SK-N-SH (cell line): ENCODE data around the gene ZNG1C. TPM values are rescaled to one million over a fixed set of nuclear protein-coding genes. Genes with fewer than 3 reads are reported as not detected.
"Not testable (repeated sequence)": the region's sequence is repeated elsewhere in the genome, so short reads cannot be mapped to it uniquely, and the experiment has no call there.

Experiments used
- CTCF ChIA-PET: fragments of 300-600, 350-600 bp; formaldehyde crosslinking; extraction: SDS; loops from one replicate; lab custom pipeline; 2021; lab: Yijun Ruan, JAX
- POLR2A ChIA-PET: fragments of 350-600 bp; sonication (Branson Sonifier 250); formaldehyde crosslinking; extraction: SDS; loops from one replicate; lab custom pipeline; 2020; ENCODE audit warnings: antibody characterized with exemption, inconsistent platforms; lab: Yijun Ruan, JAX
- DNase-seq: peaks from one replicate; pipeline ENCODE4 v3.0.0; 2012
- H2AFZ ChIP-seq: fragments of 200-600 bp; sonication (generic); 2 replicates; pipeline ENCODE4 v1.8.1; 2016; ENCODE audit warnings: antibody characterized with exemption, mild to moderate bottlenecking, low read depth
- H3F3A ChIP-seq: fragments of 200-600 bp; sonication (generic); replicated peaks from 2 replicates; pipeline ENCODE3; 2016; ENCODE audit warnings: antibody characterized with exemption, mild to moderate bottlenecking; ENCODE audit not compliant: insufficient read depth
- H3K27ac ChIP-seq, 2 experiments: fragments of 200-500 bp in 1 of 2; fragments of 200-600 bp in 1 of 2; sonication (Bioruptor generic) in 1 of 2; sonication (generic), shearing (Covaris generic) in 1 of 2; 2 replicates each; pipeline versions ENCODE4 v1.5.1 to v1.6.1; 2014 to 2016; ENCODE audit warnings: low read depth in 2 of 2, inconsistent platforms in 1 of 2, low read length in 1 of 2, mild to moderate bottlenecking in 1 of 2, mixed read lengths in 1 of 2
- H3K27me3 ChIP-seq: fragments of 200-600 bp; sonication (generic), shearing (Covaris generic); 2 replicates; pipeline ENCODE4 v1.6.1; 2016; ENCODE audit warnings: mixed run types; ENCODE audit not compliant: insufficient read depth
- H3K36me3 ChIP-seq, 2 experiments: fragments of 200-500 bp in 1 of 2; fragments of 200-600 bp in 1 of 2; sonication (Bioruptor generic) in 1 of 2; sonication (generic) in 1 of 2; replicated peaks in 1 of 2; 2 replicates each; pipeline versions ENCODE3 to v1.5.1; 2014 to 2016; ENCODE audit warnings: low read length in 1 of 2, mild to moderate bottlenecking in 1 of 2; ENCODE audit not compliant: insufficient read depth in 2 of 2, control insufficient read depth in 1 of 2
- H3K4me1 ChIP-seq, 2 experiments: fragments of 200-500 bp in 1 of 2; fragments of 200-600 bp in 1 of 2; sonication (Bioruptor generic) in 1 of 2; sonication (generic), shearing (Covaris generic) in 1 of 2; 2 replicates each; pipeline versions ENCODE4 v1.5.1 to v1.6.1; 2014 to 2016; ENCODE audit warnings: low read depth in 1 of 2, low read length in 1 of 2, mixed run types in 1 of 2; ENCODE audit not compliant: insufficient read depth in 2 of 2, control insufficient read depth in 1 of 2
- H3K4me2 ChIP-seq: fragments of 200-600 bp; sonication (generic), shearing (Covaris generic); 2 replicates; pipeline ENCODE4 v1.6.1; 2017; ENCODE audit warnings: mixed run types
- H3K4me3 ChIP-seq, 2 experiments: fragments of 200-500 bp in 1 of 2; fragments of 200-600 bp in 1 of 2; sonication (Bioruptor generic) in 1 of 2; sonication (generic), shearing (Covaris generic) in 1 of 2; 2 replicates each; pipeline versions ENCODE4 v1.5.1 to v1.8.1; 2014 to 2016; ENCODE audit warnings: low read depth in 2 of 2, inconsistent platforms in 1 of 2, low read length in 1 of 2, mild to moderate bottlenecking in 1 of 2, mixed read lengths in 1 of 2, moderate library complexity in 1 of 2
- H3K79me2 ChIP-seq: fragments of 200-600 bp; sonication (generic); 2 replicates; pipeline ENCODE4 v1.8.1; 2017; ENCODE audit warnings: mild to moderate bottlenecking; ENCODE audit not compliant: insufficient read depth
- H3K9ac ChIP-seq: fragments of 200-600 bp; sonication (generic); 2 replicates; pipeline ENCODE4 v1.6.1; 2017; ENCODE audit warnings: mixed run types
- H3K9me2 ChIP-seq: fragments of 200-600 bp; sonication (generic); 2 replicates; pipeline ENCODE4 v1.6.1; 2017; ENCODE audit warnings: mixed run types
- H3K9me3 ChIP-seq: fragments of 200-600 bp; sonication (generic); 2 replicates; pipeline ENCODE4 v1.6.1; 2017; ENCODE audit warnings: mixed run types, mild to moderate bottlenecking, moderate library complexity
- H4K20me1 ChIP-seq: fragments of 200-600 bp; sonication (generic); 2 replicates; pipeline ENCODE4 v1.6.1; 2017; ENCODE audit warnings: mild to moderate bottlenecking, mixed run types; ENCODE audit not compliant: insufficient read depth
- WGBS: methylation state at CpG from one replicate; pipeline ENCODE4 v1.1.6; 2017; ENCODE audit warnings: low lambda C conversion rate; 5-methylcytosine and 5-hydroxymethylcytosine counted together
- polyA plus RNA-seq, 3 experiments: library from polyadenylated mRNA; depleted of rRNA; stranded (reverse); fragments of >200 nt; gene quantifications; 2 replicates each; pipeline ENCODE4 v1.2.3, GENCODE V29; 2012

ZNG1C gene
- 25.1 and 29.4 TPM in 2 replicates for polyA plus RNA-seq (2012; rRNA removed)
- 26.2 and 62.3 TPM in 2 replicates for polyA plus RNA-seq (2012; cell fraction: cytosol; rRNA removed)
- 8.6 and 37.8 TPM in 2 replicates for polyA plus RNA-seq (2012; cell fraction: nucleus; rRNA removed)

GRCh38 chr9:68241683-68242082, at the start of gene ZNG1C:
Gene ZNG1C, plus strand, starts transcription at chr9:68241983. Its CDS starts 49 bp downstream, at chr9:68242032.
- POLR2A ChIA-PET, H3K9me2 ChIP-seq, H3K4me2 ChIP-seq, CTCF ChIA-PET, H3F3A ChIP-seq, H3K36me3 ChIP-seq, H3K79me2 ChIP-seq, H3K27me3 ChIP-seq, H3K4me3 ChIP-seq, H3K9me3 ChIP-seq, H2AFZ ChIP-seq, H3K4me1 ChIP-seq, H3K9ac ChIP-seq, H3K27ac ChIP-seq, H4K20me1 ChIP-seq, DNase-seq: not testable (repeated sequence)
- no CpG with 5 or more reads among the region's 32 CpGs for WGBS

GRCh38 chr9:68242437-68242836, 654 bp downstream of the ZNG1C start:
- H3K79me2 ChIP-seq, H3K4me1 ChIP-seq, H3K36me3 ChIP-seq, CTCF ChIA-PET, H3K4me3 ChIP-seq, H3K9ac ChIP-seq, H2AFZ ChIP-seq, H3F3A ChIP-seq, H3K27me3 ChIP-seq, H3K4me2 ChIP-seq, H3K27ac ChIP-seq, H3K9me3 ChIP-seq, POLR2A ChIA-PET, DNase-seq, H3K9me2 ChIP-seq, H4K20me1 ChIP-seq: not testable (repeated sequence)
- no CpG with 5 or more reads among the region's 11 CpGs for WGBS

GRCh38 chr9:68281041-68281440, 39.3 kb downstream of the ZNG1C start:
- DNase-seq, H3K9ac ChIP-seq, H3F3A ChIP-seq, H3K36me3 ChIP-seq, H2AFZ ChIP-seq, H3K79me2 ChIP-seq, H4K20me1 ChIP-seq, H3K27ac ChIP-seq, H3K4me3 ChIP-seq, H3K4me1 ChIP-seq, POLR2A ChIA-PET, H3K27me3 ChIP-seq, CTCF ChIA-PET, H3K9me3 ChIP-seq, H3K9me2 ChIP-seq, H3K4me2 ChIP-seq: not testable (repeated sequence)
- 98% methylated on average over 11 of the region's 16 CpGs for WGBS

GRCh38 chr9:68302567-68302966, 60.8 kb downstream of the ZNG1C start, which contains the start of gene FOXD4L3:
Gene FOXD4L3, plus strand, starts transcription at chr9:68302867. Its CDS starts 85 bp downstream, at chr9:68302952.
- H3K9ac ChIP-seq, H3K4me3 ChIP-seq, DNase-seq, H3F3A ChIP-seq, H4K20me1 ChIP-seq, H3K9me2 ChIP-seq, H2AFZ ChIP-seq, H3K27ac ChIP-seq, CTCF ChIA-PET, H3K9me3 ChIP-seq, H3K79me2 ChIP-seq, POLR2A ChIA-PET, H3K4me1 ChIP-seq, H3K4me2 ChIP-seq, H3K27me3 ChIP-seq, H3K36me3 ChIP-seq: not testable (repeated sequence)
- WGBS, result 91% methylated on average over 4 of the region's 15 CpGs

- not testable (repeated sequence) for H3K27me3 ChIP-seq
Observed at GRCh38 chr9:68303771-68304170, 62.0 kb downstream of the ZNG1C start.

GRCh38 chr9:68304212-68304611, 62.4 kb downstream of the ZNG1C start:
- H2AFZ ChIP-seq, H3F3A ChIP-seq, H3K79me2 ChIP-seq, H3K4me2 ChIP-seq, H3K27ac ChIP-seq, H3K36me3 ChIP-seq, POLR2A ChIA-PET, CTCF ChIA-PET, H3K4me3 ChIP-seq, H3K4me1 ChIP-seq, H3K9me2 ChIP-seq, H3K27me3 ChIP-seq, H4K20me1 ChIP-seq, H3K9ac ChIP-seq, H3K9me3 ChIP-seq, DNase-seq: not testable (repeated sequence)
- WGBS, result no CpG with 5 or more reads among the region's 21 CpGs

More at GRCh38 chr9:68303771-68304170, 62.0 kb downstream of the ZNG1C start:
- H3K9ac ChIP-seq, POLR2A ChIA-PET, H3K79me2 ChIP-seq, H3K36me3 ChIP-seq, H3K4me3 ChIP-seq, DNase-seq, H3K4me1 ChIP-seq, CTCF ChIA-PET, H3K9me2 ChIP-seq, H2AFZ ChIP-seq, H3F3A ChIP-seq, H4K20me1 ChIP-seq, H3K27ac ChIP-seq, H3K9me3 ChIP-seq, H3K4me2 ChIP-seq: not testable (repeated sequence)
- WGBS, result no CpG with 5 or more reads among the region's 30 CpGs
